GM11168 (cell line): Measurements from ENCODE around the gene CTAGE15.
"Not testable (repeated sequence)": the region's sequence is repeated elsewhere in the genome, so short reads cannot be mapped to it uniquely, and the experiment has no call there.

Experiments used
- in situ Hi-C: fragments of 300-500 bp; cut with MboI; formaldehyde crosslinking; loops from one replicate; pipeline ENCODE4 v1.12.0; 2022; ENCODE audit warnings: low sequenced_read_pairs; ENCODE audit not compliant: unreplicated experiment

Gene CTAGE15

GRCh38 chr7:143571501-143571900 is at the start of gene CTAGE15:
TSS of gene CTAGE15 (plus strand) at chr7:143571801. CDS start at chr7:143571818, 17 bp downstream.
- in situ Hi-C loops: not testable (repeated sequence)

- in situ Hi-C loops: not testable (repeated sequence)
Measured at GRCh38 chr7:143522309-143522916, 49.2 kb upstream of the CTAGE15 start.

GRCh38 chr7:143531169-143531926 is 40.3 kb upstream of the CTAGE15 start:
- in situ Hi-C loops: not testable (repeated sequence)

- in situ Hi-C loops: not testable (repeated sequence)
Measured at GRCh38 chr7:143531932-143532331, 39.7 kb upstream of the CTAGE15 start.

GRCh38 chr7:143533213-143533839 is 38.3 kb upstream of the CTAGE15 start:
- in situ Hi-C loops: not testable (repeated sequence)

- in situ Hi-C loops: not testable (repeated sequence)
Measured at GRCh38 chr7:143536443-143536842, 35.2 kb upstream of the CTAGE15 start.

- in situ Hi-C loops: not testable (repeated sequence)
Measured at GRCh38 chr7:143543288-143544038, 28.1 kb upstream of the CTAGE15 start.

GRCh38 chr7:143555968-143556367 is 15.6 kb upstream of the CTAGE15 start:
- in situ Hi-C loops: not testable (repeated sequence)

- in situ Hi-C loops: not testable (repeated sequence)
Measured at GRCh38 chr7:143563306-143563705, 8.3 kb upstream of the CTAGE15 start.

- in situ Hi-C loops: not testable (repeated sequence)
Measured at GRCh38 chr7:143566001-143566400, 5.6 kb upstream of the CTAGE15 start.

GRCh38 chr7:143588183-143588582 is 16.6 kb downstream of the CTAGE15 start:
- in situ Hi-C loops: not testable (repeated sequence)

GRCh38 chr7:143589897-143590296 is 18.3 kb downstream of the CTAGE15 start:
- in situ Hi-C loops: not testable (repeated sequence)

GRCh38 chr7:143598086-143598485 is 26.5 kb downstream of the CTAGE15 start:
- in situ Hi-C loops: not testable (repeated sequence)

- in situ Hi-C loops: not testable (repeated sequence)
Measured at GRCh38 chr7:143603549-143603948, 31.9 kb downstream of the CTAGE15 start.

GRCh38 chr7:143606088-143606487 is 34.5 kb downstream of the CTAGE15 start:
- in situ Hi-C loops: not testable (repeated sequence)

- in situ Hi-C loops: not testable (repeated sequence)
Measured at GRCh38 chr7:143615545-143615944, 43.9 kb downstream of the CTAGE15 start.

GRCh38 chr7:143617204-143617603 is 45.6 kb downstream of the CTAGE15 start:
- in situ Hi-C loops: not testable (repeated sequence)

- in situ Hi-C loops: not testable (repeated sequence)
Measured at GRCh38 chr7:143620058-143620457, 48.5 kb downstream of the CTAGE15 start.

- in situ Hi-C loops: not testable (repeated sequence)
Measured at GRCh38 chr7:143620646-143621045, 49.0 kb downstream of the CTAGE15 start, which contains the start of gene TCAF2. TSS of gene TCAF2 (plus strand) at chr7:143620974.

GRCh38 chr7:143621175-143621574 is 49.6 kb downstream of the CTAGE15 start:
- in situ Hi-C loops: not testable (repeated sequence)
